HG03521 (cell line): ENCODE results near the gene WNK2.
"Not testable (repeated sequence)": the region's sequence is repeated elsewhere in the genome, so short reads cannot be mapped to it uniquely, and the experiment has no call there.

Experiments
- ATAC-seq: cut with Tn5 transposase; IDR thresholded peaks from one replicate; pipeline ENCODE4 v1.9.1; 2021; ENCODE audit warnings: mild to moderate bottlenecking, moderate library complexity; ENCODE audit not compliant: unreplicated experiment

The WNK2 gene

GRCh38 chr9:93304574-93305496 is 120.9 kb downstream of the WNK2 start:
- no peak for ATAC-seq

- no peak for ATAC-seq
Observed at GRCh38 chr9:93305497-93306020, 121.6 kb downstream of the WNK2 start.

GRCh38 chr9:93306081-93306480 is 122.1 kb downstream of the WNK2 start:
- ATAC-seq: no peak

GRCh38 chr9:93306579-93307091 is 122.7 kb downstream of the WNK2 start:
- ATAC-seq: no peak

- ATAC-seq: no peak
Observed at GRCh38 chr9:93307468-93308157, 123.7 kb downstream of the WNK2 start.

GRCh38 chr9:93308158-93308602 is 124.2 kb downstream of the WNK2 start:
- no peak for ATAC-seq

GRCh38 chr9:93308676-93309075 is 124.7 kb downstream of the WNK2 start:
- no peak for ATAC-seq

- no peak for ATAC-seq
Observed at GRCh38 chr9:93309889-93310425, 126.0 kb downstream of the WNK2 start.

- ATAC-seq: no peak
Observed at GRCh38 chr9:93315118-93315517, 131.2 kb downstream of the WNK2 start.

- no peak for ATAC-seq
Observed at GRCh38 chr9:93315960-93316359, 132.0 kb downstream of the WNK2 start.

- ATAC-seq: no peak
Observed at GRCh38 chr9:93316726-93317494, 133.0 kb downstream of the WNK2 start.

- no peak for ATAC-seq
Observed at GRCh38 chr9:93317495-93318094, 133.7 kb downstream of the WNK2 start.

GRCh38 chr9:93318480-93318879 is 134.5 kb downstream of the WNK2 start:
- ATAC-seq: no peak

GRCh38 chr9:93319301-93319991 is 135.5 kb downstream of the WNK2 start:
- ATAC-seq: no peak

- no peak for ATAC-seq
Observed at GRCh38 chr9:93319992-93320500, 136.1 kb downstream of the WNK2 start.

GRCh38 chr9:93320591-93321219 is 136.8 kb downstream of the WNK2 start:
- ATAC-seq: no peak

- ATAC-seq: no peak
Observed at GRCh38 chr9:93321220-93321610, 137.3 kb downstream of the WNK2 start.

- ATAC-seq: not testable (repeated sequence)
Observed at GRCh38 chr9:93323446-93323954, 139.6 kb downstream of the WNK2 start.
